Panc1 (cell line): ENCODE measurements around the gene CAMSAP3. TPM values are rescaled to one million over a fixed set of nuclear protein-coding genes. Genes with fewer than 3 reads are reported as not detected.
A peak's percentile ranks its signal among the peaks of the same experiment; 100 is the strongest.

ENCODE experiments used
- ATAC-seq: fragments of 200-7000 bp; cut with Tn5 transposase; 2 replicates; pipeline ENCODE4 v1.9.1; 2020; ENCODE audit warnings: mild to moderate bottlenecking, moderate library complexity
- BruUV-seq: library from RNA; stranded (reverse); fragments of 400-500 nt; replicated peaks from 2 replicates; lab custom pipeline; 2021; lab: Mats Ljungman, UMichigan
- CTCF ChIA-PET: fragments of 300-600 bp; sonication (Branson Sonifier 250); formaldehyde crosslinking; loops from one replicate; lab custom pipeline; 2022; ENCODE audit warnings: antibody characterized with exemption; lab: Charles Lee
- POLR2A ChIA-PET: fragments of 300-600 bp; sonication (Branson Sonifier 250); formaldehyde crosslinking; loops from one replicate; lab custom pipeline; 2022; ENCODE audit warnings: antibody characterized with exemption; lab: Charles Lee
- DNase-seq: peaks from one replicate; pipeline ENCODE4 v3.0.0-alpha.2; 2010; ENCODE audit warnings: low read depth, low spot score
- H3K27ac ChIP-seq: 2 replicates; pipeline ENCODE4 v1.5.1; 2011; ENCODE audit warnings: mild to moderate bottlenecking, low read length, inconsistent platforms
- H3K27me3 ChIP-seq: fragments of 200-500 bp; sonication (Bioruptor generic); 2 replicates; pipeline ENCODE4 v1.6.0; 2014; ENCODE audit warnings: low read length, inconsistent platforms; ENCODE audit not compliant: control insufficient read depth, insufficient read depth
- H3K36me3 ChIP-seq: fragments of 200-500 bp; sonication (Bioruptor generic); 2 replicates; pipeline ENCODE4 v1.5.1; 2014; ENCODE audit warnings: inconsistent platforms, mild to moderate bottlenecking, low read length, moderate library complexity; ENCODE audit not compliant: control insufficient read depth, insufficient read depth
- H3K4me1 ChIP-seq: 2 replicates; pipeline ENCODE4 v1.5.1; 2011; ENCODE audit warnings: inconsistent platforms, mild to moderate bottlenecking, low read length, moderate library complexity; ENCODE audit not compliant: control insufficient read depth, insufficient read depth
- H3K4me3 ChIP-seq, 2 experiments: 2 replicates each; pipeline ENCODE4 v1.5.1; 2011 to 2012; ENCODE audit warnings: low read depth in 2 of 2, low read length in 2 of 2, mild to moderate bottlenecking in 2 of 2, inconsistent platforms in 1 of 2, moderate library complexity in 1 of 2
- H3K9me3 ChIP-seq: fragments of 200-500 bp; sonication (Bioruptor generic); 2 replicates; pipeline ENCODE4 v1.5.1; 2014; ENCODE audit warnings: low read depth, mild to moderate bottlenecking, inconsistent platforms, low read length, moderate library complexity; ENCODE audit not compliant: control insufficient read depth, insufficient read depth
- CTCF ChIP-seq: fragments of 450-650 bp; IDR thresholded peaks from 2 replicates; pipeline ENCODE4 v1.5.1; 2017; ENCODE audit warnings: mild to moderate bottlenecking
- POLR2AphosphoS5 ChIP-seq: IDR thresholded peaks from 2 replicates; pipeline ENCODE4 v1.6.1; 2012; ENCODE audit warnings: mild to moderate bottlenecking, low read depth, low read length, moderate library complexity
- SIN3A ChIP-seq: IDR thresholded peaks from 2 replicates; pipeline ENCODE4 v1.6.1; 2012; ENCODE audit warnings: low read depth, mild to moderate bottlenecking, low read length, moderate library complexity, borderline replicate concordance; ENCODE audit not compliant: insufficient read depth
- TCF7L2 ChIP-seq: IDR thresholded peaks from 2 replicates; pipeline ENCODE4 v1.6.1; 2011; ENCODE audit warnings: mild to moderate bottlenecking, low read depth, low read length, inconsistent platforms
- in situ Hi-C: cut with HindIII; loops from 2 replicates; pipeline ENCODE4 v1.10.0; 2016; ENCODE audit warnings: low sequenced_read_pairs, low pct_unique_long_range_greater_than_20kb
- intact Hi-C: fragments of 100-400 bp; cut with micrococcal nuclease; formaldehyde crosslinking; loops from one replicate; pipeline ENCODE4 v1.10.0; 2022; ENCODE audit not compliant: unreplicated experiment
- total RNA-seq: library from RNA; stranded (reverse); gene quantifications from one replicate; pipeline ENCODE4 v1.2.1, GENCODE V29; 2021; ENCODE audit not compliant: unreplicated experiment
- TF ChIP-seq, protein P1 (sequence below), 2 experiments: IDR thresholded peaks; 2 replicates each; pipeline ENCODE4 v1.6.1; 2011 to 2012; ENCODE audit warnings: low read depth in 2 of 2, control low read depth in 1 of 2, low read length in 1 of 2, mild to moderate bottlenecking in 1 of 2, moderate library complexity in 1 of 2; ENCODE audit not compliant: insufficient read depth in 1 of 2

CAMSAP3 gene
- total RNA-seq, 1 experiment from 2014 or later, result 1.7 TPM

DNA sequence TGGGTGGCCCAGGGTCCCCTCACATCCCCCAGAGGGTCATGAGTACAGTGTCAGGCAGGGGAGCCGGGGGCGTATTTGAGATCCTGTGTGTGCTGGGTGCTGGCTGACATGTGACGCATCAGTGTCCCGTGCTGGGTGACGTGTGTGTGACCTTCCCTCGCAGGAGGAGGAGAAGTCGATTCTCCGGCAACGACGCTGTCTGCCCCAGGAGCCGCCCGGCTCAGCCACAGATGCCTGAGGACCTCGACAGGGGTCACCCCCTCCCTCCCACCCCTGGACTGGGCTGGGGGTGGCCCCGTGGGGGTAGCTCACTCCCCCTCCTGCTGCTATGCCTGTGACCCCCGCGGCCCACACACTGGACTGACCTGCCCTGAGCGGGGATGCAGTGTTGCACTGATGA is 34.3 kb upstream of the CAMSAP3 start:
- no peak for ATAC-seq
- DNase-seq, result no peak
- Histone ChIP-seq H3K36me3 (no peaks in the 10 kb centered on the region), H3K27me3 (no peaks in the 10 kb centered on the region), H3K9me3 (no peaks in the 10 kb centered on the region), H3K27ac (no peak overlapping the region), H3K4me1 (no peaks in the 10 kb centered on the region), H3K4me3 (no peak overlapping the region)
- BruUV-seq, result no TSS peak
- POLR2A ChIA-PET, result no interaction called here
- TF ChIP-seq, protein P1, sequence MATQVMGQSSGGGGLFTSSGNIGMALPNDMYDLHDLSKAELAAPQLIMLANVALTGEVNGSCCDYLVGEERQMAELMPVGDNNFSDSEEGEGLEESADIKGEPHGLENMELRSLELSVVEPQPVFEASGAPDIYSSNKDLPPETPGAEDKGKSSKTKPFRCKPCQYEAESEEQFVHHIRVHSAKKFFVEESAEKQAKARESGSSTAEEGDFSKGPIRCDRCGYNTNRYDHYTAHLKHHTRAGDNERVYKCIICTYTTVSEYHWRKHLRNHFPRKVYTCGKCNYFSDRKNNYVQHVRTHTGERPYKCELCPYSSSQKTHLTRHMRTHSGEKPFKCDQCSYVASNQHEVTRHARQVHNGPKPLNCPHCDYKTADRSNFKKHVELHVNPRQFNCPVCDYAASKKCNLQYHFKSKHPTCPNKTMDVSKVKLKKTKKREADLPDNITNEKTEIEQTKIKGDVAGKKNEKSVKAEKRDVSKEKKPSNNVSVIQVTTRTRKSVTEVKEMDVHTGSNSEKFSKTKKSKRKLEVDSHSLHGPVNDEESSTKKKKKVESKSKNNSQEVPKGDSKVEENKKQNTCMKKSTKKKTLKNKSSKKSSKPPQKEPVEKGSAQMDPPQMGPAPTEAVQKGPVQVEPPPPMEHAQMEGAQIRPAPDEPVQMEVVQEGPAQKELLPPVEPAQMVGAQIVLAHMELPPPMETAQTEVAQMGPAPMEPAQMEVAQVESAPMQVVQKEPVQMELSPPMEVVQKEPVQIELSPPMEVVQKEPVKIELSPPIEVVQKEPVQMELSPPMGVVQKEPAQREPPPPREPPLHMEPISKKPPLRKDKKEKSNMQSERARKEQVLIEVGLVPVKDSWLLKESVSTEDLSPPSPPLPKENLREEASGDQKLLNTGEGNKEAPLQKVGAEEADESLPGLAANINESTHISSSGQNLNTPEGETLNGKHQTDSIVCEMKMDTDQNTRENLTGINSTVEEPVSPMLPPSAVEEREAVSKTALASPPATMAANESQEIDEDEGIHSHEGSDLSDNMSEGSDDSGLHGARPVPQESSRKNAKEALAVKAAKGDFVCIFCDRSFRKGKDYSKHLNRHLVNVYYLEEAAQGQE (IDR thresholded peaks at IDR 0.05; ENCODE audit: insufficient read depth in 1 of 2, low read depth in 2 of 2, low read length in 1 of 2), result no peak
- TF ChIP-seq CTCF, result no peak
- TF ChIP-seq TCF7L2, result no peak
- no peak for TF ChIP-seq SIN3A
- TF ChIP-seq POLR2AphosphoS5, result no peak; the same call in 1 of the 2 replicates
- in situ Hi-C loops (no loop called here), intact Hi-C loops (loop anchor here (10.0 kb wide), 1 partner anchor 243 kb away; no protein-coding TSS in a partner anchor)
- CTCF ChIA-PET, result no interaction called here

- TF ChIP-seq, protein P1 (IDR thresholded peaks at IDR 0.05; ENCODE audit: insufficient read depth in 1 of 2, low read depth in 2 of 2, low read length in 1 of 2), result peak; percentile 96
- no peak for TF ChIP-seq CTCF
- ChIA-PET POLR2A (interaction anchor here (0.6 kb wide), 1 partner anchor 67 kb away, joined by 9 read pairs; no protein-coding TSS in a partner anchor), CTCF (no interaction called here)
- in situ Hi-C loops (no loop called here), intact Hi-C loops (loop anchor here (10.0 kb wide), 1 partner anchor 242 kb away; no protein-coding TSS in a partner anchor)
- DNase-seq (no peak), ATAC-seq (no peak)
- H3K4me1 ChIP-seq, result no peaks in the 10 kb centered on the region
- no peaks in the 10 kb centered on the region for H3K9me3 ChIP-seq
- no peaks in the 10 kb centered on the region for H3K27me3 ChIP-seq
- H3K27ac ChIP-seq, result no peak overlapping the region
- no TSS peak for BruUV-seq
- no peaks in the 10 kb centered on the region for H3K36me3 ChIP-seq
- no peak overlapping the region for H3K4me3 ChIP-seq
Measured at GRCh38 chr19:7562646-7563393, 32.8 kb upstream of the CAMSAP3 start.
